Neutrophil (primary cell): Measurements from ENCODE around the gene TNFRSF17.
"Not testable (repeated sequence)": the region's sequence is repeated elsewhere in the genome, so short reads cannot be mapped to it uniquely, and the experiment has no call there.

Experiments
- H3K27ac ChIP-seq: fragments of 200-600 bp; sonication (generic); 2 replicates; pipeline ENCODE4 v1.5.1; 2016; ENCODE audit warnings: mild to moderate bottlenecking, moderate library complexity
- H3K27me3 ChIP-seq: fragments of 200-600 bp; sonication (generic); 2 replicates; pipeline ENCODE4 v1.6.0; 2016; ENCODE audit warnings: mild to moderate bottlenecking
- H3K36me3 ChIP-seq: fragments of 200-600 bp; sonication (generic); 2 replicates; pipeline ENCODE4 v1.5.1; 2017
- H3K4me1 ChIP-seq, 2 experiments: fragments of 200-600 bp in 1 of 2; sonication (generic) in 1 of 2; 1 replicate in 1 of 2; 2 replicates in 1 of 2; pipeline versions ENCODE4 v1.5.1 to v1.6.1; 2013 to 2016; ENCODE audit warnings: low read depth in 1 of 2, low read length in 1 of 2, mild to moderate bottlenecking in 1 of 2, moderate library complexity in 1 of 2; ENCODE audit not compliant: control insufficient read depth in 1 of 2, insufficient read depth in 1 of 2
- H3K4me3 ChIP-seq, 2 experiments: fragments of 200-600 bp in 1 of 2; sonication (generic) in 1 of 2; 1 replicate in 1 of 2; 2 replicates in 1 of 2; pipeline ENCODE4 v1.5.1; 2013 to 2016; ENCODE audit warnings: low read depth in 1 of 2, low read length in 1 of 2, mild to moderate bottlenecking in 1 of 2, moderate library complexity in 1 of 2
- H3K9me3 ChIP-seq: fragments of 200-600 bp; sonication (generic); 2 replicates; pipeline ENCODE4 v1.5.1; 2016
- TF ChIP-seq, protein P1 (sequence below): fragments of 200-600 bp; sonication (generic); IDR thresholded peaks from 2 replicates; pipeline ENCODE4 v1.5.1; 2016; ENCODE audit warnings: antibody characterized with exemption

TNFRSF17 gene

DNA sequence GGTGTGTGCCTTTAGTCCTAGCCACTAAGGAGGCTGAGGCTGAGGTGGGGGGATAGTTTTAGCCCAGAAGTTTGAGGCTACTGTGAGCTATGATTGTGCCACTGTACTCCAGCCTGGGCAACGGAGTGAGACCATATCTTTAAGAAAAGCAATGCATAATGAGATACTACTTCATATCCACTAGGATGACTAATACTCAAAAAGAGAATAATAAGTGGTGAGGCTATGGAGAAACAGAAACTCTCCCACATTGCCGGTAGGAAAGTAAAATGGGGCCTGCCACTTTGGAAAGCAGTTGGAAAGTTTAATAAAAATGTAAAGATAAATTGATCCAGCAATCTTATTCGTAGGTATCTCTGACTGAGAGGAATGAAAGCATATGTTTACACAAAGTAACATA, 18.6 kb upstream of the TNFRSF17 start:
- H3K27ac ChIP-seq = no peak overlapping the region
- H3K4me1 ChIP-seq = no peaks in the 10 kb centered on the region
- TF ChIP-seq, protein P1, sequence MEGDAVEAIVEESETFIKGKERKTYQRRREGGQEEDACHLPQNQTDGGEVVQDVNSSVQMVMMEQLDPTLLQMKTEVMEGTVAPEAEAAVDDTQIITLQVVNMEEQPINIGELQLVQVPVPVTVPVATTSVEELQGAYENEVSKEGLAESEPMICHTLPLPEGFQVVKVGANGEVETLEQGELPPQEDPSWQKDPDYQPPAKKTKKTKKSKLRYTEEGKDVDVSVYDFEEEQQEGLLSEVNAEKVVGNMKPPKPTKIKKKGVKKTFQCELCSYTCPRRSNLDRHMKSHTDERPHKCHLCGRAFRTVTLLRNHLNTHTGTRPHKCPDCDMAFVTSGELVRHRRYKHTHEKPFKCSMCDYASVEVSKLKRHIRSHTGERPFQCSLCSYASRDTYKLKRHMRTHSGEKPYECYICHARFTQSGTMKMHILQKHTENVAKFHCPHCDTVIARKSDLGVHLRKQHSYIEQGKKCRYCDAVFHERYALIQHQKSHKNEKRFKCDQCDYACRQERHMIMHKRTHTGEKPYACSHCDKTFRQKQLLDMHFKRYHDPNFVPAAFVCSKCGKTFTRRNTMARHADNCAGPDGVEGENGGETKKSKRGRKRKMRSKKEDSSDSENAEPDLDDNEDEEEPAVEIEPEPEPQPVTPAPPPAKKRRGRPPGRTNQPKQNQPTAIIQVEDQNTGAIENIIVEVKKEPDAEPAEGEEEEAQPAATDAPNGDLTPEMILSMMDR = no peak
- H3K27me3 ChIP-seq = no peaks in the 10 kb centered on the region
- no peaks in the 10 kb centered on the region for H3K9me3 ChIP-seq
- H3K4me3 ChIP-seq = no peak overlapping the region
- no peaks in the 10 kb centered on the region for H3K36me3 ChIP-seq

DNA sequence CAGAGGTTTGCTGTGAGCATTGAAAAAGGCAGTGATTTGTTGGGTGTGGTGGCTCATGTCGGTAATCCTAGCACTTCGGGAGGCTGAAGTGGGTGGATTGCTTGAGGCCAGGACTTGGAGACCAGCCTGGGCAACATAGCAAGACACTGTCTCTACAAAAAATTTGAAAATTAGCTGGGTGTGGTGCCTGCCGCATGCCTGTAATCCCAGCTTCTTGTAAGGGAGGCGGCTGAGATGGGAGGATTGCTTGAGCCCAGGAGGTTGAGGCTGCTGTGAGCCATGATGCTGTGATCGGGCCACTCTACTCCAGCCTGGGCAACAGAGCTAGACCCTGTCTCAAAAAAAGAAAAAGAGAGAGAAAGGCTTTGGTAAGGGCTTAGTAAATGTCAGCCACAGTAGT, 16.2 kb upstream of the TNFRSF17 start:
- Histone ChIP-seq H3K36me3 (no peaks in the 10 kb centered on the region), H3K4me3 (no peak overlapping the region), H3K4me1 (no peaks in the 10 kb centered on the region), H3K27ac (no peak overlapping the region), H3K27me3 (no peaks in the 10 kb centered on the region), H3K9me3 (no peaks in the 10 kb centered on the region)
- TF ChIP-seq, protein P1 = no peak

DNA sequence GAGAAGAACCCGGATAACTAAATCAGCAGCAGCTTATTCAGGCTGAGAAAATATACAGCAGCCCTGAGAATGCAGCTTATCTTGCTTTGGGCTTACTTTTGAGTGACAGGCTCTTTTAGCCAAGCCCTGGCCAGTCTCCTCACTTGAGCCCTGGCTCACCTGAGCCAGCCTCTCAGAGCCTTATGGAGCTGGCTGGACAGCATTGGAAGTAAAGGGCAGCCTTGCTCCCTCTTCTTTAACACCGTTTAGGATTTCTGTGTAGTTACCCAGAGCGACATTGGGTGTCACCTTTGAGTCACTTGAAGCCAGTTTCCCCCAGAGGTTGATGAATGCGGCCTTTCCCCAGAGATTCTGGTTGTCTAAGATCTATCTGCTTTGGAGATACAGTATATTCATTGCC, 15.5 kb upstream of the TNFRSF17 start:
- Histone ChIP-seq H3K27ac (no peak overlapping the region), H3K4me1 (no peaks in the 10 kb centered on the region), H3K36me3 (no peaks in the 10 kb centered on the region), H3K27me3 (no peaks in the 10 kb centered on the region), H3K4me3 (no peak overlapping the region), H3K9me3 (no peaks in the 10 kb centered on the region)
- TF ChIP-seq, protein P1 = no peak

DNA sequence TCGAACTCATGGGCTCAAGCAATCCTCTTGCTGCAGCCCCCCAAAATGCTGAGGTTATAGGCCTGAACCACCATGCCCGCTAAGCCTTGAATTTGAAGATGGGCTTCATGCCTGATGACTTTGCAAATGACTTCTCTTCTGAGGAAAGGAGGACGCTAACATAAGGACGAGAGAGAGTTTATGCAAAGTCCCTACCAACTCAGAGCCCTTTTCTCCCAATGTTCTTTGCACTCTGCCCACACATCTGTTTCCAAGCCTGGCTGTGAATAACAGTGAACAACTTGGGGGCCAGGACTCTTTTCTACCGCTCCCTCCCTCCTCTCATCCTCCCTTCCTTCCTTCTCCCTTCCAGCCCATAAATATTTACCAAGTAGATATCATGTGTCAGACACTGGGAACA, 14.6 kb upstream of the TNFRSF17 start:
- TF ChIP-seq, protein P1 = no peak
- Histone ChIP-seq H3K4me3 (no peak overlapping the region), H3K36me3 (no peaks in the 10 kb centered on the region), H3K27ac (no peak overlapping the region), H3K27me3 (no peaks in the 10 kb centered on the region), H3K4me1 (no peaks in the 10 kb centered on the region), H3K9me3 (no peaks in the 10 kb centered on the region)

DNA sequence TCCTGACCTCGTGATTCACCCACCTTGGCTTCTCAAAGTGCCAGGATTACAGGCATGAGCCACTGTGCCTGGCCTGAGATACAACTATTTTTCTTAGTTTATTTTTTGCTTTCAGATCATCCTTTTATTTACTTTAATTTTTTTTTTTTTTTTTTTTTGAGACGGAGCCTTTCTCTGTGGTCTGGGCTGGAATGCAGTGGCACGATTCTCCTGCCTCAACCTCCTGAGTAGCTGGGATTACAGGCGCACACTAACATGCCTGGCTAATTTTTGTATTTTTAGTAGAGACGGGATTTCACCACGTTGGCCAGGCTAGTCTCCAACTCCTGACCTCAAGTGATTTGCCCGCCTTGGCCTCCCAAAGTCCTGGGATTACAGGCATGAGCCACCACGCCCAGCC, 11.4 kb upstream of the TNFRSF17 start:
- H3K27me3 ChIP-seq, H3K4me3 ChIP-seq, H3K27ac ChIP-seq, H3K9me3 ChIP-seq, H3K4me1 ChIP-seq, H3K36me3 ChIP-seq: not testable (repeated sequence)

DNA sequence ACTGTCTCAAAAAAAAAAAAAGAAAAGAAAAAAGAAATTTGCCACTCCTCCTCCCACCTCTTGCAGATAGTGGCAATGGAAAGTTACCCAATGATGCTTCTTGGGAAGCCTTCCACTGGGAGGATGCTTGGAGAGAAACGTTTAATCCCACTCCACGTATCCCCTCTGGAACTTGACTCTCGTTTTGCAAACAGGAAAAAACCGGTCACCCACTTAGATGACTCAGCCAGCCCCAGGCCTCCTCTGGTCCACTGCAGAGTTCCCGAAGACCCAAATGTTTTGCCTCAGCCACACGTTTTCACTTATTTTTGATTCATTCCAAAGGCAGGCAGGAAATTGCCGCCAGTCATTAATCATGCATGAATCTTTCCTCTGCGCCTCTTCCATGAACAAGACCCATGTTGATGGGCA, 9.3 kb upstream of the TNFRSF17 start:
- TF ChIP-seq, protein P1 = no peak
- Histone ChIP-seq H3K36me3 (no peaks in the 10 kb centered on the region), H3K9me3 (no peaks in the 10 kb centered on the region), H3K27me3 (no peaks in the 10 kb centered on the region), H3K27ac (no peak overlapping the region), H3K4me1 (no peaks in the 10 kb centered on the region), H3K4me3 (no peak overlapping the region)
